Measurements from ENCODE around the gene TIE1. TPM values are rescaled to one million over a fixed set of nuclear protein-coding genes. Genes with fewer than 3 reads are reported as not detected.

Gene TIE1
- total RNA-seq, 4 donors from 2014 or later: 8.8 to 23.3 (median 10.9) TPM

- no peak for TF ChIP-seq CTCF (IDR thresholded peaks at IDR 0.05)
- TF ChIP-seq POLR2A (IDR thresholded peaks at IDR 0.05): no peak
- WGBS, 2 donors: 85 to 100% methylated on average over 1 of the region's 1 CpG
- DNase-seq (ENCODE audit: low spot score in 2 of 2): no peak
- H3K4me3 ChIP-seq (ENCODE audit: low read depth, poor library complexity, severe bottlenecking): no peak overlapping the region
- intact Hi-C loops (cut with DNase I; ENCODE audit: low total_unique reads): no loop called here
Observed at GRCh38 chr1:43324810-43325209, 24.0 kb downstream of the TIE1 start.

GRCh38 chr1:43325381-43325780 lies 24.6 kb downstream of the TIE1 start:
- intact Hi-C loops (cut with DNase I; ENCODE audit: low total_unique reads): no loop called here
- no peak for TF ChIP-seq POLR2A (IDR thresholded peaks at IDR 0.05)
- H3K4me3 ChIP-seq (ENCODE audit: low read depth, poor library complexity, severe bottlenecking): no peak overlapping the region

GRCh38 chr1:43327549-43328292 lies 26.9 kb downstream of the TIE1 start:
- no peak for DNase-seq (ENCODE audit: low spot score in 2 of 2)
- TF ChIP-seq CTCF (IDR thresholded peaks at IDR 0.05) (no peak), POLR2A (IDR thresholded peaks at IDR 0.05) (no peak)
- no peak overlapping the region for H3K4me3 ChIP-seq (ENCODE audit: low read depth, poor library complexity, severe bottlenecking)
- WGBS, 2 donors: 59 to 75% methylated on average over 1 of the region's 1 CpG
- intact Hi-C loops (cut with DNase I; ENCODE audit: low total_unique reads): no loop called here

More at GRCh38 chr1:43325381-43325780, 24.6 kb downstream of the TIE1 start:
- no peak for DNase-seq (ENCODE audit: low spot score in 2 of 2)

GRCh38 chr1:43329995-43330751 lies 29.4 kb downstream of the TIE1 start:
- intact Hi-C loops (cut with DNase I; ENCODE audit: low total_unique reads): no loop called here
- peak; percentile 39 to 87 for DNase-seq (ENCODE audit: low spot score in 2 of 2)
- WGBS, 2 donors: 36 to 50% methylated on average over 6 of the region's 6 CpGs

GRCh38 chr1:43331688-43332087 lies 30.9 kb downstream of the TIE1 start:
- peak in 1 of 2 donors; percentile 15 for DNase-seq (ENCODE audit: low spot score in 2 of 2)
- intact Hi-C loops (cut with DNase I; ENCODE audit: low total_unique reads): no loop called here
- TF ChIP-seq POLR2A (IDR thresholded peaks at IDR 0.05) (no peak), CTCF (IDR thresholded peaks at IDR 0.05) (no peak)

More at GRCh38 chr1:43329995-43330751, 29.4 kb downstream of the TIE1 start:
- TF ChIP-seq CTCF (IDR thresholded peaks at IDR 0.05) (no peak), POLR2A (IDR thresholded peaks at IDR 0.05) (no peak)
- no peak overlapping the region for H3K4me3 ChIP-seq (ENCODE audit: low read depth, poor library complexity, severe bottlenecking)

GRCh38 chr1:43334453-43335205 lies 33.8 kb downstream of the TIE1 start:
- intact Hi-C loops (cut with DNase I; ENCODE audit: low total_unique reads): no loop called here
- peak in 1 of 2 donors; percentile 50 for DNase-seq (ENCODE audit: low spot score in 2 of 2)
- WGBS, 2 donors: 80 to 81% methylated on average over 7 of the region's 7 CpGs
- TF ChIP-seq CTCF (IDR thresholded peaks at IDR 0.05) (no peak), POLR2A (IDR thresholded peaks at IDR 0.05) (no peak)
- H3K4me3 ChIP-seq (ENCODE audit: low read depth, poor library complexity, severe bottlenecking): no peak overlapping the region

More at GRCh38 chr1:43331688-43332087, 30.9 kb downstream of the TIE1 start:
- no peak overlapping the region for H3K4me3 ChIP-seq (ENCODE audit: low read depth, poor library complexity, severe bottlenecking)
- WGBS, 2 donors: 88 to 92% methylated on average over 5 of the region's 5 CpGs
